Measurements from ENCODE around the gene GALNT13. TPM values are rescaled to one million over a fixed set of nuclear protein-coding genes. Genes with fewer than 3 reads are reported as not detected.

Gene GALNT13
- total RNA-seq, 2 experiments from 2014 or later: 0.32 to 0.60 TPM

DNA sequence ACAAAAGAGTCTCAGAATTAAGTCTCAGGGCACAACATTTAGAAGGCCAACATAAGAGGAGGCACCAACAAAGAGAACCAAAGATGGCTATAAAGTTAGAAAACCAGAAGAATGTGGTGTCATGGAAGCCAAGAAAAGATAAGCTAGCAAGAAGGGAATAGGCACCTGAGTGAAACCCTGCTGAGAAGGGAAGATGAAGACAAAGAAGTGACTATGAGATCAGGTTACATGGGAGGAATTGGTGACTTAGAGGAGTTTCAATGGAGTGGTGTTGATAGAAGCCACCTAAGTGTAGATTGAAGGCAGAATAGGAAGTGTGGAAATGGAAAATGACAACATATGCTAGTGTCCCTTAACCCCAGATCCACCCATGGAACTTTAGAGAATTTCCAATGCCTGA lies 499.2 kb downstream of the GALNT13 start:
- ChIA-PET POLR2A (no interaction called here), CTCF (no interaction called here)
- no peak overlapping the region for H3K4me3 Mint-ChIP-seq
- DNase-seq (no peak), ATAC-seq (no peak)
- no peak overlapping the region for H3K27ac Mint-ChIP-seq
- no peaks in the 10 kb centered on the region for H3K36me3 Mint-ChIP-seq (ENCODE audit: low read depth)
- intact Hi-C loops (cut with micrococcal nuclease): no loop called here
- TF ChIP-seq, protein P1, sequence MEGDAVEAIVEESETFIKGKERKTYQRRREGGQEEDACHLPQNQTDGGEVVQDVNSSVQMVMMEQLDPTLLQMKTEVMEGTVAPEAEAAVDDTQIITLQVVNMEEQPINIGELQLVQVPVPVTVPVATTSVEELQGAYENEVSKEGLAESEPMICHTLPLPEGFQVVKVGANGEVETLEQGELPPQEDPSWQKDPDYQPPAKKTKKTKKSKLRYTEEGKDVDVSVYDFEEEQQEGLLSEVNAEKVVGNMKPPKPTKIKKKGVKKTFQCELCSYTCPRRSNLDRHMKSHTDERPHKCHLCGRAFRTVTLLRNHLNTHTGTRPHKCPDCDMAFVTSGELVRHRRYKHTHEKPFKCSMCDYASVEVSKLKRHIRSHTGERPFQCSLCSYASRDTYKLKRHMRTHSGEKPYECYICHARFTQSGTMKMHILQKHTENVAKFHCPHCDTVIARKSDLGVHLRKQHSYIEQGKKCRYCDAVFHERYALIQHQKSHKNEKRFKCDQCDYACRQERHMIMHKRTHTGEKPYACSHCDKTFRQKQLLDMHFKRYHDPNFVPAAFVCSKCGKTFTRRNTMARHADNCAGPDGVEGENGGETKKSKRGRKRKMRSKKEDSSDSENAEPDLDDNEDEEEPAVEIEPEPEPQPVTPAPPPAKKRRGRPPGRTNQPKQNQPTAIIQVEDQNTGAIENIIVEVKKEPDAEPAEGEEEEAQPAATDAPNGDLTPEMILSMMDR (IDR thresholded peaks at IDR 0.05): no peak
- H3K27me3 Mint-ChIP-seq: no peaks in the 10 kb centered on the region
- no peaks in the 10 kb centered on the region for H3K9me3 Mint-ChIP-seq
- no peaks in the 10 kb centered on the region for H3K4me1 Mint-ChIP-seq (ENCODE audit: low read depth)

DNA sequence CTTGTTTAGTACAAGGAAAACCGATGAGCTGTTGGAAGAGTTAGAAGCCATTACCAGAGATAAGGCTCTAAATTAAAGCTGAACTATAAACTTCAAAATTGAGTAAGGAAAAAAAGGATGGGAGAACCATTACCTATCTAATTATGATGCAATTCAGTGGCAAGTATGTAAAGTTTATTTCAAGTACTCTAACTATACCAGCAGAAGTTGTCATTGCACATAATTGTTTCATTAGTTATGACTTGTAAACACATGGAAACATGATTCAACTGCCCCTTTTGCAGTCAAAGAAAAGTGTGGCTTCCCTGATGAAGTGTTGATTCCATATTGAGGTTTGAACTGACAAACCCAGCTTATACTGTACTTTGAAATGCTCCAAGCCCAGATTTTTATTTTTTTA lies 502.7 kb downstream of the GALNT13 start:
- intact Hi-C loops (cut with micrococcal nuclease): no loop called here
- no peak for ATAC-seq
- no peaks in the 10 kb centered on the region for H3K4me1 Mint-ChIP-seq (ENCODE audit: low read depth)
- CTCF ChIA-PET: no interaction called here
- POLR2A ChIA-PET: no interaction called here
- TF ChIP-seq, protein P1 (IDR thresholded peaks at IDR 0.05): no peak
- no peak for DNase-seq
- H3K27me3 Mint-ChIP-seq: no peaks in the 10 kb centered on the region
- no peaks in the 10 kb centered on the region for H3K9me3 Mint-ChIP-seq
- no peak overlapping the region for H3K27ac Mint-ChIP-seq
- H3K4me3 Mint-ChIP-seq: no peak overlapping the region
- no peaks in the 10 kb centered on the region for H3K36me3 Mint-ChIP-seq (ENCODE audit: low read depth)

DNA sequence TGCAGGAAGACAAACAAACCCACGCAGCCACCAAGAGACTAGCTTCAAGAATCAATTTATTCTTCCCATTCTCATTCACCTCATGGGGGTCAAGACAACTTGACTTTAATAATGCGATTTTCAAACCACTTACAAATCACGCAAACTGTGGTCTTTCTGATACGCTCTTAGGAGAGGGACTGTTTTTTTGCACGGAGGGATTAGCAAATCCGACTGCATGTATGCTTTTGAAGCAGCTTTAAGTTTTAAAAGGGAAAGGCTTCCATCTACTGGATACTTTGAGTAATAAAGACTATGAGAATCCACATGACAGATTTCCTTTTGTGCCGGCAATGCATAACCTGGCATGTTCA lies 503.8 kb downstream of the GALNT13 start:
- H3K36me3 Mint-ChIP-seq (ENCODE audit: low read depth): no peaks in the 10 kb centered on the region
- ChIA-PET CTCF (interaction anchor here (0.9 to 1.0 kb wide), 2 partner anchors 12 to 18 kb away, joined by 3 read pairs; no protein-coding TSS in a partner anchor), POLR2A (no interaction called here)
- H3K4me1 Mint-ChIP-seq (ENCODE audit: low read depth): no peaks in the 10 kb centered on the region
- TF ChIP-seq, protein P1 (IDR thresholded peaks at IDR 0.05): no peak
- no peak for DNase-seq
- no peak overlapping the region for H3K4me3 Mint-ChIP-seq
- no peaks in the 10 kb centered on the region for H3K9me3 Mint-ChIP-seq
- H3K27ac Mint-ChIP-seq: no peak overlapping the region
- intact Hi-C loops (cut with micrococcal nuclease): no loop called here
- H3K27me3 Mint-ChIP-seq: no peaks in the 10 kb centered on the region
- no peak for ATAC-seq

DNA sequence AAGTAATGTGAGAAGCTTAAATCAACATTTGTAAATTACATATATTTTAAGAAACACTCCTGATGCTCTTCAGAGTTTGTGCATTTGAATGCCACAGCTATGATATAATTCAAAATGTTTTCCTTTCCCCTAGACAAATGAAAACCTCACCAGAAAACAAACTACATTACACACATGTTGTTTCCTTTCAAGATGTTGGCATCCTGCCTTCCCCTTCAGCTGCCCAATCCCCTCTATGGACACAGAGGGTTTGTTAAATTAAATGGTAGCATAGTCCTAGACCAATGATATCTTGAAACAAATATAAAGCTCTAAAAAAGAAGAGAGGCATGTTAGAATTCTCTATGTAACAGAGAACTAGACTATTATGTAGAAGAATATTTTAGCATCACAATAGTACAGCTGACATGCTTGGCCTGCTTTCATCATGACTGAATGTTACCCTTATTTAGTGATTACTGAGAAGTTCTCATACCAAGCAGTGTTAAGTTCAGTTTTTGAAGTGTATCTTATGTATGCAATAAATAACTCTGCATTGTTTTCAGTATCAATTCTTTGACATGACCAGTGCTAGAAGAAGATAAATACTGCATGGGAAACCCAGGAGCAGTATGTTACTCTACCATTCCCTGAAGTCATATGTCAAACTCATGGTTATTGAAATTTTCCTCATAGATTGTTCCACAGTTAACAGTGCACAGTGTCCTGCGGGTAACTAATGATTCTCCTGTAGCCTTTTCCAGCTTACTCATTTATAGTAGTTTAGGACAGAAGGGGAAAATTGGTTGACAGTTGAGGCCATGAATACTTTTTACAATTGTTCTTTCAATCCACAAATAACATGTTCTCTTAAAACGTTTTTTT lies 510.4 kb downstream of the GALNT13 start:
- TF ChIP-seq, protein P1 (IDR thresholded peaks at IDR 0.05): no peak
- Mint-ChIP-seq H3K36me3 (ENCODE audit: low read depth) (no peaks in the 10 kb centered on the region), H3K4me1 (ENCODE audit: low read depth) (no peaks in the 10 kb centered on the region), H3K27me3 (no peaks in the 10 kb centered on the region), H3K27ac (no peak overlapping the region), H3K4me3 (no peak overlapping the region), H3K9me3 (no peaks in the 10 kb centered on the region)
- intact Hi-C loops (cut with micrococcal nuclease): no loop called here
- no peak for ATAC-seq
- CTCF ChIA-PET: no interaction called here
- no peak for DNase-seq
- POLR2A ChIA-PET: no interaction called here

DNA sequence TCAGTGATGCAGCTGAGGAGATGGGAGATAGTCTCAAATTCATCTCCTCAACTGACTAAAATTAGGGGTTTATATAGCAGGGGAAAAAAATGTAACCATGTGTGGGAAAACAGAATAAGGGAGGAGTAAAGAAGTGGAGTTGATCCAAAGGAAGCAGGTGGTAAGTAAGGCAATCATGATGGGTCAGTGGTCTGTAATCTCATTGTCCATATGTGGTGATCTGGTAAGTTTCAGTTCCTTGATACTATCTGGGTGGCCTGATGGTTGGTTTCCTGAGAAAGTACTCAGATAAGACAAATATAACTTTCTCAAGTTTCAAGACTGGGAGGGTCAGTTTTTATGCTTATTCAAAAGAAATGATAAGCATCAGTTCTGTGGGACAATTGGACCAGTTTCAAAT lies 514.5 kb downstream of the GALNT13 start:
- H3K27me3 Mint-ChIP-seq: no peaks in the 10 kb centered on the region
- no peak overlapping the region for H3K27ac Mint-ChIP-seq
- intact Hi-C loops (cut with micrococcal nuclease): no loop called here

More for the DNA sequence above, 514.5 kb downstream of the GALNT13 start:
- POLR2A ChIA-PET: no interaction called here
- peaks cover 4% of the 10 kb centered on the region for H3K9me3 Mint-ChIP-seq
- no peaks in the 10 kb centered on the region for H3K36me3 Mint-ChIP-seq (ENCODE audit: low read depth)
- H3K4me1 Mint-ChIP-seq (ENCODE audit: low read depth): no peaks in the 10 kb centered on the region
- no peak overlapping the region for H3K4me3 Mint-ChIP-seq
- ATAC-seq (no peak), DNase-seq (no peak)
- TF ChIP-seq, protein P1 (IDR thresholded peaks at IDR 0.05): no peak
- CTCF ChIA-PET: no interaction called here
